ENCODE data around the gene PLEKHM2. TPM values are rescaled to one million over a fixed set of nuclear protein-coding genes. Genes with fewer than 3 reads are reported as not detected.

PLEKHM2 gene
- total and polyA plus RNA-seq, 2 of the 4 experiments (the other 2 are of a cell fraction), result 24.7 to 48.0 TPM

DNA sequence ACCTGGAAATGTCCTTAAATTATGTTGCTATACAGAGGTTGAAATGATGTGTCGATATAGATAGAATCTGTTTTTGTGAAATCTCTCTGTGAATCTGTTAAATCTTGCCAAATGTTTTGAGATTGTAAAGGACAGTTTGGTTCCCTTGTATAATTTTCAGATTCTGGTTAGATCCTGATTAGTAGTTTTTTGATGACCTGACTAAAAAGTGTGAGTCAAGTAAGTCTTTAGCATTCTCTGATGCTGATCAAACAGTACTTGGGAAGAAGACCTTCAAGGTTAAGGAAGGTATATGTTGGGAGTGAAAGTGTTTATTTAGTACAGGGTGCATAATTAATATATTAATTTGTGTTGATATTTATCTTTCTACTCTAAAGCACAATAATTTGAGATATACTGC is 34.2 kb upstream of the PLEKHM2 start:
- Histone ChIP-seq H2BK5ac (ENCODE audit: low read depth, low read length, poor library complexity, severe bottlenecking) (no peak overlapping the region), H3K4me2 (ENCODE audit: low read depth, low read length) (no peak overlapping the region), H4K91ac (ENCODE audit: insufficient read depth, low read depth, low read length) (no peak overlapping the region), H3K36me3 (ENCODE audit: control insufficient read depth, insufficient read depth, low read length) (peaks cover 21% of the 10 kb centered on the region), H3K56ac (ENCODE audit: extremely low read depth, insufficient read depth, low read length) (no peak overlapping the region), H2AK5ac (ENCODE audit: low read depth, low read length) (no peak overlapping the region), H3K79me1 (ENCODE audit: low read depth in 1 of 2, low read length in 2 of 2) (peaks cover 0 to 29% of the 10 kb centered on the region in 2 experiments; a peak in 2 of 4 replicates), H3K23ac (ENCODE audit: low read depth, low read length) (no peak overlapping the region), H2AK9ac (replicated peaks; ENCODE audit: low read depth, low read length, poor library complexity) (no peak overlapping the region), H2BK15ac (ENCODE audit: low read depth, low read length) (no peak overlapping the region), H3K27ac (ENCODE audit: insufficient read depth, low read length) (no peak overlapping the region), H4K8ac (ENCODE audit: low read depth in 2 of 2, low read length in 2 of 2) (no peak overlapping the region), H3K27me3 (ENCODE audit: control insufficient read depth, insufficient read depth, low read length) (no peaks in the 10 kb centered on the region), H3K9me1 (ENCODE audit: insufficient read depth, low read length) (no peaks in the 10 kb centered on the region), H2AFZ (replicated peaks; ENCODE audit: low read length, poor library complexity) (no peak overlapping the region), H3K4me3 (ENCODE audit: insufficient read depth, low read depth, low read length) (no peak overlapping the region), H3K9me3 (ENCODE audit: control insufficient read depth, insufficient read depth, low read length) (no peaks in the 10 kb centered on the region), H3K4ac (ENCODE audit: low read depth, low read length) (no peak overlapping the region), H4K5ac (ENCODE audit: low read depth, low read length) (no peak overlapping the region), H2BK20ac (ENCODE audit: low read depth, low read length) (no peak overlapping the region), H4K20me1 (ENCODE audit: insufficient read depth, low read length) (no peaks in the 10 kb centered on the region), H3K18ac (ENCODE audit: low read depth, low read length) (no peak overlapping the region), H3K4me1 (ENCODE audit: control insufficient read depth, insufficient read depth, low read length) (no peaks in the 10 kb centered on the region), H3K14ac (replicated peaks; ENCODE audit: low read depth, low read length) (no peak overlapping the region), H2BK120ac (ENCODE audit: low read depth, low read length) (no peak overlapping the region), H3K9ac (ENCODE audit: low read depth, low read length) (no peak overlapping the region)
- ChIA-PET CTCF (no interaction called here), POLR2A (ENCODE audit: unreplicated experiment) (interaction anchor here (0.6 kb wide), 1 partner anchor 23 kb away, joined by 5 read pairs; no protein-coding TSS in a partner anchor)
- no peak for TF ChIP-seq MXI1 (IDR thresholded peaks at IDR 0.05; ENCODE audit: borderline replicate concordance, low read depth, low read length)
- TF ChIP-seq RCOR1 (IDR thresholded peaks at IDR 0.05; ENCODE audit: insufficient replicate concordance, low read length), result no peak
- no peak for TF ChIP-seq RAD21 (IDR thresholded peaks at IDR 0.05; ENCODE audit: low read length)
- TF ChIP-seq, protein P1, sequence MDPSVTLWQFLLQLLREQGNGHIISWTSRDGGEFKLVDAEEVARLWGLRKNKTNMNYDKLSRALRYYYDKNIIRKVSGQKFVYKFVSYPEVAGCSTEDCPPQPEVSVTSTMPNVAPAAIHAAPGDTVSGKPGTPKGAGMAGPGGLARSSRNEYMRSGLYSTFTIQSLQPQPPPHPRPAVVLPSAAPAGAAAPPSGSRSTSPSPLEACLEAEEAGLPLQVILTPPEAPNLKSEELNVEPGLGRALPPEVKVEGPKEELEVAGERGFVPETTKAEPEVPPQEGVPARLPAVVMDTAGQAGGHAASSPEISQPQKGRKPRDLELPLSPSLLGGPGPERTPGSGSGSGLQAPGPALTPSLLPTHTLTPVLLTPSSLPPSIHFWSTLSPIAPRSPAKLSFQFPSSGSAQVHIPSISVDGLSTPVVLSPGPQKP (IDR thresholded peaks at IDR 0.05; ENCODE audit: borderline replicate concordance, low read depth, low read length), result no peak
- TF ChIP-seq SMC3 (IDR thresholded peaks at IDR 0.05; ENCODE audit: low read depth, low read length), result no peak
- no peak for TF ChIP-seq FOS (IDR thresholded peaks at IDR 0.05; ENCODE audit: low read depth, low read length)
- TF ChIP-seq CHD1 (IDR thresholded peaks at IDR 0.05; ENCODE audit: low read depth, low read length), result no peak
- TF ChIP-seq MAFK (IDR thresholded peaks at IDR 0.05; ENCODE audit: low read depth, low read length), result no peak
- TF ChIP-seq, protein P2, sequence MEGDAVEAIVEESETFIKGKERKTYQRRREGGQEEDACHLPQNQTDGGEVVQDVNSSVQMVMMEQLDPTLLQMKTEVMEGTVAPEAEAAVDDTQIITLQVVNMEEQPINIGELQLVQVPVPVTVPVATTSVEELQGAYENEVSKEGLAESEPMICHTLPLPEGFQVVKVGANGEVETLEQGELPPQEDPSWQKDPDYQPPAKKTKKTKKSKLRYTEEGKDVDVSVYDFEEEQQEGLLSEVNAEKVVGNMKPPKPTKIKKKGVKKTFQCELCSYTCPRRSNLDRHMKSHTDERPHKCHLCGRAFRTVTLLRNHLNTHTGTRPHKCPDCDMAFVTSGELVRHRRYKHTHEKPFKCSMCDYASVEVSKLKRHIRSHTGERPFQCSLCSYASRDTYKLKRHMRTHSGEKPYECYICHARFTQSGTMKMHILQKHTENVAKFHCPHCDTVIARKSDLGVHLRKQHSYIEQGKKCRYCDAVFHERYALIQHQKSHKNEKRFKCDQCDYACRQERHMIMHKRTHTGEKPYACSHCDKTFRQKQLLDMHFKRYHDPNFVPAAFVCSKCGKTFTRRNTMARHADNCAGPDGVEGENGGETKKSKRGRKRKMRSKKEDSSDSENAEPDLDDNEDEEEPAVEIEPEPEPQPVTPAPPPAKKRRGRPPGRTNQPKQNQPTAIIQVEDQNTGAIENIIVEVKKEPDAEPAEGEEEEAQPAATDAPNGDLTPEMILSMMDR (conservative IDR thresholded peaks at IDR 0.05; ENCODE audit: low read depth, low read length), result no peak
- no peak for TF ChIP-seq CEBPB (IDR thresholded peaks at IDR 0.05; ENCODE audit: low read depth, low read length)
- no peak for TF ChIP-seq NFE2L2 (IDR thresholded peaks at IDR 0.05; ENCODE audit: low read depth, low read length)
- no peak for TF ChIP-seq POLR2A (IDR thresholded peaks at IDR 0.05; ENCODE audit: low read depth, low read length)
- TF ChIP-seq RFX5 (IDR thresholded peaks at IDR 0.05; ENCODE audit: low read depth, low read length), result no peak
- no peak for TF ChIP-seq BHLHE40 (IDR thresholded peaks at IDR 0.05; ENCODE audit: low read depth, low read length)
- TF ChIP-seq, protein P3, sequence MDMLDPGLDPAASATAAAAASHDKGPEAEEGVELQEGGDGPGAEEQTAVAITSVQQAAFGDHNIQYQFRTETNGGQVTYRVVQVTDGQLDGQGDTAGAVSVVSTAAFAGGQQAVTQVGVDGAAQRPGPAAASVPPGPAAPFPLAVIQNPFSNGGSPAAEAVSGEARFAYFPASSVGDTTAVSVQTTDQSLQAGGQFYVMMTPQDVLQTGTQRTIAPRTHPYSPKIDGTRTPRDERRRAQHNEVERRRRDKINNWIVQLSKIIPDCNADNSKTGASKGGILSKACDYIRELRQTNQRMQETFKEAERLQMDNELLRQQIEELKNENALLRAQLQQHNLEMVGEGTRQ (IDR thresholded peaks at IDR 0.05; ENCODE audit: low read depth, low read length), result no peak
- dilution Hi-C loops (cut with HindIII; ENCODE audit: low sequenced_read_pairs, unreplicated experiment), result no loop called here
- no CpG with 5 or more reads among the region's 1 CpG for WGBS, 2 experiments (ENCODE audit: extremely low coverage in 2 of 2, insufficient read length in 1 of 2)
- intact Hi-C loops (cut with micrococcal nuclease), result no loop called here
- DNase-seq, result no peak
- BruUV-seq (replicated peaks), result no TSS peak
- no peak for ATAC-seq (ENCODE audit: low read depth)
- in situ Hi-C loops (cut with MboI; ENCODE audit: low sequenced_read_pairs), result no loop called here

Measured in IMR-90 (cell line).